GM03348 (cell line): Measurements from ENCODE around the gene HOXD8.

ENCODE experiments used
- DNase-seq: peaks from one replicate; pipeline ENCODE4 v3.0.0; 2012; ENCODE audit warnings: low spot score

HOXD8 gene

DNA sequence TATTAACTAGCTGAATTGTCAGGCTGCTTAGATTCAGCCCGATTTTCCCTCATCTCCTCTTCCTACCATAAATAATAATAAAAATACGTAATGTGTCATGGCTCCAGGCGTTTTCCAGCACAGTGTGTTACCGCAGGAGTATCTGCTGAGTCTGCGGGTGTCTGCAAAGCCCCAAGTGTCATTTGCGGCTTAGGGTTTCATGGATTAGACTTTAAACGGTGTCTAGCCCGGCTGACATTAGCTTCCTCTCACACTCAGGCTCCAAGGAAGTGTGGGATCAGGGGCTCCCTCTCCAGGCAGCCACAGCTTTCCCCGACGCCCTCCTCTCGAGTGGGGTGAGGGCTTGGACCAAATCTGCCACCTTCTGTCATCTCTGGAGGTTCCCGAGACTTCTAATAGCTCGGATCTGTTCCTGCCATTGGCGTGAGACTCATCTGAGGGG is 44.9 kb downstream of the HOXD8 start:
- peak; percentile 52 for DNase-seq

DNA sequence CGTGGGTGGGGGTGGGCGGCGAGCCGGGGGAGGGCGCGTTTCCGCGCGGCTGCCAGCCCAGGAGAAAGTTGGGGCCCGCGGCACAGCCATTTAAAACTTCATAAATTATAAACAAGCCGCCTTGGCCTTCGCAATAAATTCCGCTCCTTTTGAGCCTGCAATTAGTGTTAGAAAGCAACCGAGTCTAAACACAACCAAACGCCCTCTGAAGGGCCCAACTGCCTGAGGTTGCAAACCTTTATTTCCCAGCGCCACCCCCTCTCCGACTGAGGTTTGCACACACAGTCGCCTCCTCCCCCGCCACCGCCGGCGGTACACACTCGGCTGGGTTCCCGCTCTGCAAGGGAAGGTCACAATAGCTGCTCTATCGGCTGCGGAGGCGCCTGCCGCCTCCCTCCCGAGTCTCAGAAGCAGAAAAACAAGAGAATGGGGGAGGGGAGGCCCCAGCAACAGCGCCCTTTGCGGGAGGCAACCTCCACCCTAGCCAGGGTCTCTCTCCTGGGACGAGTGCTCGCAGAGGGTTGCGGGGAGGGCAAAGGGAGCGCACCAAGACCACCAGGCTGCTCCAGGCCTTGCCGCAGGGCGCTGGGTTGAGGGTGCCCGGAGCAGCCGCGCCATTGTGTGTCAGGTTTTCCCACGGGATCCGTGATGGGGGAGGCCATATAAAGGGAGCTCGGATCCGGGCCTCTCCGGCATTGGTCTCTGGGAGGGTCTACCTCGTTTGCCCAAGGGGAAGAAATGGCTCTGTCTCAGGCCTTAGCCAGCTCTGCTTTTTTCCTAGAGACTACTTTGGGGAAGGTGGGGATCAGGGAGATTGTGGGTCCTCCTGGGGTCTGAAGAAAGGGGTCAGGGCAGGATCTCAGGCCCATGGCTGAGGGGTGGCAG is 45.6 kb downstream of the HOXD8 start:
- no peak for DNase-seq

DNA sequence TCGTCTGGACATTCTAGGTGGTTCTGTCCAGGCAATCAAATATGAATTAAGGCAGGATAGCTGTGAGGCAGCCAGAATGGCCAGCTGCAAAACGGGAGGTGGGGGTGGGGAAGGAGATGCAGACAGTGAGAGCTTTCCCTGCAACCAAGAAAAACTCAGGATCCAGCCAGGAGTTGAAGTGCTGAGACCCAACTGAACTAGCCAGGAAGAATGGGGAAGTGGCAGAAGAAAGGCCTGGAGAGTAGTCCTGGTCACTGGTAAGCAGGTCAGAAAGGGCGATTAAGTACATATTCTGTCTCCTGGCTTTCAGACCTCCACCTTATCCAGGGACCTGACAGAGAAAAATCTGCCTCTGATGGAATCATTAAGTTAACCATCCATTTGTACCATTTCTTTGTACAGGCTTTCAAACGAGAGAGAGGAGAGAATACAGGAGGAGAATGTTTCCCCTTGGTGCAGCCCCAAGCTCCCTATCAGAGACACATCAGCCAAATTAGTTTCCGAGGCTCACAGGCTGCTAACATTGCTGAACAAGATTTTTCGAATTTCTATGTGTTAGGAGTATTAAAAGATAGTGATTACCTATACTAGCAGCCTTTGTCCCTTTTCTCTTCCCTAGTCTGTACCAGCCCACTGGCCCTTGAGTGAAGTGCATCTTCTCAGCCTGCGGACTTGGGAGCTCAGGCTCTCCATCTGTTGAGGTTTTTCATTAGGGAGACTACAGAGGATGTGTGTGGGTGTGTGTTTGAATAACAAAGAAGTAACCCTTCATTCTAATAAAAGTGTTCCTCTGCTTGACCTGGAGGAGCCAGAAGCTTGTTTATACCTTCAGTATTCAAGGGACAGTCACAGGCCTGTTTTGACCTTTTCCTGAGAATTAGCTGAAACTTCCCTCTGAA is 46.5 kb downstream of the HOXD8 start:
- no peak for DNase-seq

DNA sequence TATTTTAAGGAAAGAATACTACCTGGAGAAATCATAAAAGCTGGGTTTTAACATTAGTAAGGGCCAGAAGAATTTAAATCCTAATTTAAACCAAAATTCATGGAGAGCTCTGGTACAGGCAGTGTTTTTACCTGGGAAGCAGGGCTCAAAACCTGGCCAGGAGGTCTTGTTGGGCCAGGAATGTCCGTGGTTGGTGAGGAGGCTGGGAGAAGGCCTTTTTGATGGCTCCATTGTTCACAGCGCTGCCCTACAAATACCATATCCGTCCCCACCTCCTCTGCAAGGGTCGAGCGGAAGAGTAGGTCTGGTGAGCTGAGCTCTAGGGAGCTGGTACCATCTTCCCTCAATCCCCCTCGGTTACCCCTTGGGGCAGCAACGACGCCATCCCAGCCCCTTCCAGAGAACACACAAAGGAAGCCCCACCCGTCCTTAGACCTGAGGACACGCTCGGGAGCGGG is 48.1 kb downstream of the HOXD8 start:
- DNase-seq, result no peak

DNA sequence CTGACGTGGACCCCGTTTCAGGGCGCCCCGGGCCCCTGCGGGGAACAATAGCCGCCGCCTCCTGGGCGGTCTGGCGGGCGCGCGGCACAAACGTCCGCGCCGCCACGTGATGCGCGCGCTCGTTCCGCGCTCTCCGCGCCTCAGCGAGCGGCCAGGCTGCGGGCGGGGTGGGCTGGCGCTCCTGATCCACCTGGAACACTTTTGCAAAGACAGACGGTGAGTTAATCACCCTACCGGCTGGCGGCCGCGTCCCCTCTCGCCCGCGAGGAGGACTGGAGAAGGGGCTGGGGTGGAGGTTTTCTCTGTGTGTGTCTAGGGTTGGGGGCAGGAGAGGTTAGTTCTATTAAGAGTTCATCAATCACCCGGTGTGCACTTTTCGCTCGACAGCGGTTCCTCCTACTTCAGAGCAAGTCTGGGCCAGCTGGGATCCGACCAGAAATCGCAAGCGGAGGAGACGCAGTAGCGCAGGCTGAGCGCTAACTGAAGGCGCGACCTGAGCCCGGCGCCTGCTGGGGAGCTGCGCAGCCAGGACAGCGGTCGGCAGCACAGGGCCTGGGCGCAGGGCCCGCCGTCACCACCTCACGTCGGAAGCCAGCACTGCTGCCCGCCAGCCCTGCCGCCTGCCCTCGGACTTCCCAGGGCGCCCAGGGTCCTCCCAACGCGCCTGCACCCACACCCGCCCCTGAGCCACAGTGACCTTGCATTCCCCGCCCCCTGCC is 48.7 kb downstream of the HOXD8 start:
- peak; percentile 67 for DNase-seq

DNA sequence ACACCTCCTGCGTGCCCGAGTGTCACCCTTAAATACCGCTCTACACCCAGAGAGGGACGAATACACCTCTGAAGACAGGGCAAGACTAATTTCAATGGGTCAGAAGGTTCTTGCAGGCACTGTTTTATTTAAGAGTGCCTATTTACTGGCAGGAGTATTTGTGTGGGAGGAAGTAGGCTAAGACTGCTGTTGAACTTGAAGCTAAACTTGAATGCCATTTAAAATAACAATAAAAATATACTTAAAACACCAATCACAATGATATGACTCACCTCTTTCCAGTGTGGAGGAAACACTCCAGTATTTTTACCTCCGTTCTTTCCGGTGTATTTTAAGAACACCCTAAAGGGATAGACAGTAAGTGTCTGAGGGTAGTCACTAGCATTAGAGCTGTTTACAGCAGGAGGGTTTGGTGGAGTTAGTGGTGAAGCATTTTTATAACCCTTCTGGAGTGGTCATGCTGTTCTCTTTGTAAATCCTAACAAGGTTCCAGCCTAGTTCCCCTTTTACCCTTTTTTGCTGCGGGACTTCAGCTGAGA is 49.3 kb downstream of the HOXD8 start:
- DNase-seq, result no peak

DNA sequence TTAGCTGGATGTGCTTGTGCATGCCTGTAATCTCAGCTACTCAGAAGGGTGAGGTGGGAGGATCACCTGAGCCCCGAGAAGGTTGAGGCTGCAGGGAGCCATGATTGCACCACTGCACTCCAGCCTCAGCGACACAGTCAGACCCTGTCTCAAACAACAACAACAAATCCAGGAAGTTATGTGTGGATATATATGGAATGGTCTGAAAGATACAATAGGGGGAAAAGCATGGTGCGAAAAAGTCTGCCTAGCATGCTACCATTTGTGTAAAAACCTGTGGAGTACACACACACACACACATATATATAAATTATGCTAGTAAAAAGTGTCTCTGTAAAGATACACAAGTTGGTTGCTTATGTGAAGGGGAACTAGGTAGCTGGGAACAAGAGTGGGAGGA is 52.0 kb downstream of the HOXD8 start:
- DNase-seq, result no peak
